Endothelial cell of umbilical vein (primary cell): ENCODE data around the gene ACOT7. TPM values are rescaled to one million over a fixed set of nuclear protein-coding genes. Genes with fewer than 3 reads are reported as not detected.

Source experiments
- BruUV-seq: library from RNA; stranded (reverse); fragments of 400-500 nt; replicated peaks from 2 replicates; lab custom pipeline; 2021; lab: Mats Ljungman, UMichigan
- CTCF ChIA-PET: fragments of 300-600, 350-600 bp; sonication (Branson Sonifier 250); formaldehyde crosslinking; loops from one replicate; lab custom pipeline; 2021; ENCODE audit warnings: antibody characterized with exemption, inconsistent platforms; lab: Charles Lee
- POLR2A ChIA-PET: fragments of 300-600, 350-600 bp; sonication (Branson Sonifier 250); formaldehyde crosslinking; loops from one replicate; lab custom pipeline; 2021; ENCODE audit warnings: antibody characterized with exemption, inconsistent platforms; lab: Charles Lee
- DNase-seq: peaks from one replicate; pipeline ENCODE4 v3.0.0-alpha.2; 2011; ENCODE audit warnings: low read depth, low spot score
- FAIRE-seq: peaks from 2 replicates; lab custom pipeline; 2011; peaks lifted over from hg19 to GRCh38; lab: Jason Lieb, UNC
- H2AFZ ChIP-seq: 2 replicates; pipeline ENCODE4 v1.6.0; 2012; ENCODE audit warnings: low read depth, low read length, control low read depth, inconsistent platforms
- H3K27ac ChIP-seq: 2 replicates; pipeline ENCODE4 v1.5.1; 2011; ENCODE audit warnings: low read depth, mild to moderate bottlenecking, control low read depth, low read length, moderate library complexity; ENCODE audit not compliant: insufficient read depth
- H3K27me3 ChIP-seq, 2 experiments: 2 replicates each; pipeline versions ENCODE4 v1.6.0 to v1.6.1; 2011; ENCODE audit warnings: low read length in 2 of 2, mixed read lengths in 1 of 2; ENCODE audit not compliant: control insufficient read depth in 2 of 2, insufficient read depth in 2 of 2
- H3K36me3 ChIP-seq, 2 experiments: 2 replicates in 1 of 2; 3 replicates in 1 of 2; pipeline ENCODE4 v1.5.1; 2011; ENCODE audit warnings: low read length in 2 of 2, mild to moderate bottlenecking in 1 of 2, moderate library complexity in 1 of 2; ENCODE audit not compliant: control insufficient read depth in 2 of 2, insufficient read depth in 2 of 2; ENCODE audit errors: extremely low read depth in 1 of 2
- H3K4me1 ChIP-seq: 3 replicates; pipeline ENCODE4 v1.5.1; 2011; ENCODE audit warnings: mild to moderate bottlenecking, low read length; ENCODE audit not compliant: control insufficient read depth, insufficient read depth; ENCODE audit errors: extremely low read depth
- H3K4me2 ChIP-seq: 2 replicates; pipeline ENCODE4 v1.6.1; 2011; ENCODE audit warnings: low read length, control low read depth, mixed read lengths; ENCODE audit not compliant: insufficient read depth
- H3K4me3 ChIP-seq, 3 experiments: fragments of 200-600 bp in 1 of 3; sonication (generic), shearing (Covaris generic) in 1 of 3; replicated peaks in 1 of 3; 2 replicates each; pipeline ENCODE4 v1.5.1; 2011 to 2016; ENCODE audit warnings: control low read depth in 3 of 3, low read length in 3 of 3, mild to moderate bottlenecking in 2 of 3, inconsistent platforms in 1 of 3, low read depth in 1 of 3, moderate library complexity in 1 of 3; ENCODE audit not compliant: insufficient read depth in 1 of 3
- H3K79me2 ChIP-seq: 2 replicates; pipeline ENCODE4 v1.6.0; 2012; ENCODE audit warnings: low read length, inconsistent platforms; ENCODE audit not compliant: control insufficient read depth, insufficient read depth
- H3K9ac ChIP-seq: replicated peaks from 2 replicates; pipeline ENCODE3; 2011; ENCODE audit warnings: low read length, control low read depth; ENCODE audit not compliant: insufficient read depth; ENCODE audit errors: extremely low read depth
- H3K9me1 ChIP-seq: replicated peaks from 3 replicates; pipeline ENCODE4 v1.6.0; 2011; ENCODE audit warnings: mild to moderate bottlenecking, low read length; ENCODE audit not compliant: control insufficient read depth, insufficient read depth; ENCODE audit errors: extremely low read depth
- H3K9me3 ChIP-seq: replicated peaks from 2 replicates; pipeline ENCODE4 v1.5.1; 2012; ENCODE audit warnings: low read length, inconsistent platforms; ENCODE audit not compliant: control insufficient read depth, insufficient read depth
- H4K20me1 ChIP-seq: replicated peaks from 2 replicates; pipeline ENCODE3; 2011; ENCODE audit warnings: mild to moderate bottlenecking, low read length; ENCODE audit not compliant: control insufficient read depth, insufficient read depth; ENCODE audit errors: extremely low read depth
- CTCF ChIP-seq, 2 donors: IDR thresholded peaks; 1 replicate in 1 of 2; 2 replicates in 1 of 2; pipeline ENCODE4 v1.5.1; 2011; ENCODE audit warnings: low read length in 2 of 2, mild to moderate bottlenecking in 2 of 2, moderate library complexity in 2 of 2, control low read depth in 1 of 2, inconsistent platforms in 1 of 2, low read depth in 1 of 2; ENCODE audit not compliant: insufficient read depth in 1 of 2; ENCODE audit errors: extremely low read depth in 1 of 2
- EZH2 ChIP-seq: IDR thresholded peaks from 2 replicates; pipeline ENCODE4 v1.6.1; 2012; ENCODE audit warnings: borderline replicate concordance, low read depth, mild to moderate bottlenecking, moderate library complexity, low read length, inconsistent platforms; ENCODE audit not compliant: severe bottlenecking
- FOS ChIP-seq: IDR thresholded peaks from 2 replicates; pipeline ENCODE4 v1.6.1; 2011; ENCODE audit warnings: mild to moderate bottlenecking, low read length, moderate library complexity, borderline replicate concordance; ENCODE audit not compliant: insufficient read depth
- GATA2 ChIP-seq: IDR thresholded peaks from 2 replicates; pipeline ENCODE4 v1.7.0; 2011; ENCODE audit warnings: low read depth, mild to moderate bottlenecking, moderate library complexity, mixed read lengths, low read length; ENCODE audit not compliant: insufficient read length, insufficient read depth
- JUN ChIP-seq: IDR thresholded peaks from 2 replicates; pipeline ENCODE4 v1.6.1; 2011; ENCODE audit warnings: borderline replicate concordance, low read depth; ENCODE audit not compliant: insufficient read length, insufficient read depth
- MYC ChIP-seq: IDR thresholded peaks from one replicate; pipeline ENCODE4 v1.6.1; 2011; ENCODE audit warnings: mild to moderate bottlenecking, low read depth, low read length
- POLR2A ChIP-seq: IDR thresholded peaks from 2 replicates; pipeline ENCODE4 v1.6.1; 2012; ENCODE audit warnings: low read depth, mild to moderate bottlenecking, control low read depth, low read length
- POLR2AphosphoS5 ChIP-seq: IDR thresholded peaks from 2 replicates; pipeline ENCODE4 v1.6.1; 2012; ENCODE audit warnings: low read depth, mild to moderate bottlenecking, control low read depth, low read length, moderate library complexity; ENCODE audit not compliant: insufficient read depth
- dilution Hi-C: fragments of 300-500 bp; cut with MboI; formaldehyde crosslinking; loops from one replicate; pipeline ENCODE4 v1.15.0; 2019; ENCODE audit warnings: low sequenced_read_pairs; ENCODE audit not compliant: extremely low pct_ligation_motif_present
- intact Hi-C: fragments of 100-400 bp; cut with micrococcal nuclease; formaldehyde crosslinking; loops from one replicate; pipeline ENCODE4 v1.10.0; 2022
- polyA plus RNA-seq, 4 experiments: library from polyadenylated mRNA; depleted of rRNA in 3 of 4; stranded (reverse) in 3 of 4; unstranded in 1 of 4; fragments of >200 nt; gene quantifications; 2 replicates each; pipeline versions ENCODE4 v1.2.1 to v1.2.3, GENCODE V29; 2011 to 2012; ENCODE audit warnings: missing spikeins in 1 of 4
- total RNA-seq: library from RNA; stranded (reverse); gene quantifications from 2 replicates; pipeline ENCODE4 v1.2.3, GENCODE V29; 2021
- TF ChIP-seq, protein P1 (sequence below): IDR thresholded peaks from 2 replicates; pipeline ENCODE4 v1.6.1; 2011; ENCODE audit not compliant: insufficient read depth, insufficient read length

ACOT7 gene
- total and polyA plus RNA-seq, 2 donors (not counting 3 experiments of a cell fraction or from before 2014, with no cell fraction given): 69.4 to 105 TPM

- Histone ChIP-seq H3K4me2 (no peak overlapping the region), H3K9me1 (no peaks in the 10 kb centered on the region), H3K4me3 (no peak overlapping the region), H3K36me3 (no peaks in the 10 kb centered on the region), H4K20me1 (no peaks in the 10 kb centered on the region), H3K79me2 (no peaks in the 10 kb centered on the region), H3K4me1 (no peaks in the 10 kb centered on the region), H3K27ac (no peak overlapping the region), H3K9ac (no peak overlapping the region), H3K27me3 (no peaks in the 10 kb centered on the region), H3K9me3 (no peaks in the 10 kb centered on the region), H2AFZ (no peak overlapping the region)
- FAIRE-seq: no peak
- CTCF ChIA-PET: no interaction called here
- POLR2A ChIA-PET: no interaction called here
- intact Hi-C loops (no loop called here), dilution Hi-C loops (no loop called here)
- no TSS peak for BruUV-seq
- DNase-seq: no peak
- no peak for TF ChIP-seq GATA2
- TF ChIP-seq, protein P1, sequence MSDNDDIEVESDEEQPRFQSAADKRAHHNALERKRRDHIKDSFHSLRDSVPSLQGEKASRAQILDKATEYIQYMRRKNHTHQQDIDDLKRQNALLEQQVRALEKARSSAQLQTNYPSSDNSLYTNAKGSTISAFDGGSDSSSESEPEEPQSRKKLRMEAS: no peak
These were observed 115.3 kb downstream of the ACOT7 start for GRCh38 chr1:6278263-6278662.

DNA sequence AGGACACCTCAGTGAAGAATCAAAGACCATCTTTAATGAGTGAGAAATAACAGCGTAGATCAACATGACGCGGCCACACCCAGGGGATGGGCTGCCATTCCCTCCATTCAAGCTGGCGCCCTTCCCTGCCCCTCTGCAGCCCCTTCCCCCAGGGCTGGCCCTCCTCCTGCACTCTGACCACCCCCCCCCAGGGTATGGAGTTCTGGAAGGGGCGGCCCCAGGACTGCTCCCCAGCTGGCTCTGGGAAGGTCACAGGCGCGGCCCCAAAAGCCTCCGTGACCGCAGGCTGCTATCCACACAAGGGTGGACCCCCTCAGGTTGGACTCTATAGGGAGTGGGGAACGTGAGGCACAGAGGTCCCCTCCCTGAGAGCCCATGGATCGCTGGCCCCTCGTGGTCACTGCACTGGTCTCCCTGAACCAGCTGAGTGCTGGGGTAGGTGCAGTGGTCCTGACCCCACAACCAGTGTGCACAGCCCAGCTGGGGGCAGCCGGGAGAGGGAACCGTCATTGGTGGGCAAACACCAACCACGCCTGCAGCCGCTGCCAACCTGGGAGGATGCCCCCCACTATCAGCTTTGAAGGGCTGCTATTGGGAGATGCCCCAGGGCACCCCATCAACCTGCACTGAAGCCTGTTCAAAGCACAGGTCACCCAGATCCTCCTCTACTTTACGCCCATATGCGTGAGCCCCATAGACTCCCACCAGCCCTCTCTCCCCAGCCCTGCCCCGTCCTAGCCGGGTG is 116.6 kb downstream of the ACOT7 start:
- H3K9me3 ChIP-seq: no peaks in the 10 kb centered on the region
- H3K4me1 ChIP-seq: no peaks in the 10 kb centered on the region
- ChIA-PET CTCF (no interaction called here), POLR2A (no interaction called here)
- dilution Hi-C loops: no loop called here
- intact Hi-C loops: no loop called here
- H3K9ac ChIP-seq: no peak overlapping the region
- DNase-seq (no peak), FAIRE-seq (no peak)
- no peak overlapping the region for H3K4me3 ChIP-seq
- no peak overlapping the region for H2AFZ ChIP-seq
- no peak overlapping the region for H3K27ac ChIP-seq
- H3K27me3 ChIP-seq: no peaks in the 10 kb centered on the region
- BruUV-seq: no TSS peak
- H3K4me2 ChIP-seq: no peak overlapping the region
- H3K79me2 ChIP-seq: no peaks in the 10 kb centered on the region
- H3K36me3 ChIP-seq: no peaks in the 10 kb centered on the region
- no peaks in the 10 kb centered on the region for H3K9me1 ChIP-seq
- no peaks in the 10 kb centered on the region for H4K20me1 ChIP-seq
- TF ChIP-seq MYC (no peak), FOS (no peak), POLR2A (no peak), GATA2 (no peak), CTCF (IDR thresholded peaks at IDR 0.05; ENCODE audit: extremely low read depth in 1 of 2, insufficient read depth in 1 of 2, low read depth in 1 of 2, low read length in 2 of 2) (no peak), EZH2 (no peak), POLR2AphosphoS5 (no peak), JUN (no peak)
- TF ChIP-seq, protein P1: no peak
